ENCODE measurements around the gene CCPG1. TPM values are rescaled to one million over a fixed set of nuclear protein-coding genes. Genes with fewer than 3 reads are reported as not detected.

CCPG1 gene
- total RNA-seq, 2 experiments from 2014 or later: 13.0 to 13.1 TPM

DNA sequence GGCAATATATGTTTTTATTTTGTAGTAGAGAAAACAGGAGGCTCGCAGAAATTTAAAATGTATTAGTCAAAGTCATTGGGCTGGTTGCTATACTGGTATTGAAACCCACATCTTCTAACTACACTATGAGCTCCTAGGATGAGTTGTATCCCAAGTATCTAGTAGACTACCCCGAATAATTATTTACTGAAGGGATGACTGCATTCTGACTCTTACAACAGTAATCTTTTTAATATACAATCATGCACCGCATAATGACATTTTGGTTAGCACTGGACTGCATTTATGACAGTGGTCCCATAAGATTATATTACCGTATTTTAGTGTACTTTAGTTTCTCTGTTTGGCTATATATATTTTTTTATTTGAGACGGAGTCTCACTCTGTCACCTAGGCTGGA, 73.8 kb downstream of the CCPG1 start:
- Mint-ChIP-seq H3K27me3 (no peaks in the 10 kb centered on the region), H3K36me3 (ENCODE audit: low read depth) (peaks cover 38% of the 10 kb centered on the region), H3K4me3 (no peak overlapping the region), H3K27ac (no peak overlapping the region), H3K9me3 (no peaks in the 10 kb centered on the region), H3K4me1 (no peaks in the 10 kb centered on the region)
- no peak for DNase-seq
- POLR2A ChIA-PET: no interaction called here
- CTCF ChIA-PET: interaction anchor here (1.3 kb wide), 1 partner anchor 74 kb away, joined by 4 read pairs; the partner anchor contains the start of genes CCPG1 and PIERCE2

GRCh38 chr15:55327387-55327786, 80.8 kb downstream of the CCPG1 start:
- ChIA-PET POLR2A (no interaction called here), CTCF (interaction anchor here (2.1 kb wide), 1 partner anchor 8 kb away, joined by 7 read pairs; the partner anchor contains the start of genes PIGB and PIGBOS1)
- Mint-ChIP-seq H3K27me3 (no peaks in the 10 kb centered on the region), H3K9me3 (no peaks in the 10 kb centered on the region), H3K27ac (no peak overlapping the region), H3K4me1 (peaks cover 10% of the 10 kb centered on the region), H3K4me3 (no peak overlapping the region), H3K36me3 (ENCODE audit: low read depth) (peaks cover 28% of the 10 kb centered on the region)
- DNase-seq: no peak

- ChIA-PET POLR2A (no interaction called here), CTCF (interaction anchor here (1.6 kb wide), 1 partner anchor 86 kb away, joined by 3 read pairs; the partner anchor contains the start of genes CCPG1 and PIERCE2)
- Mint-ChIP-seq H3K9me3 (no peaks in the 10 kb centered on the region), H3K27ac (no peak overlapping the region), H3K27me3 (no peaks in the 10 kb centered on the region), H3K4me3 (no peak overlapping the region), H3K4me1 (peaks cover 38% of the 10 kb centered on the region), H3K36me3 (ENCODE audit: low read depth) (peaks cover 22% of the 10 kb centered on the region)
- no peak for DNase-seq
Measured at GRCh38 chr15:55322467-55322866, 85.7 kb downstream of the CCPG1 start.

DNA sequence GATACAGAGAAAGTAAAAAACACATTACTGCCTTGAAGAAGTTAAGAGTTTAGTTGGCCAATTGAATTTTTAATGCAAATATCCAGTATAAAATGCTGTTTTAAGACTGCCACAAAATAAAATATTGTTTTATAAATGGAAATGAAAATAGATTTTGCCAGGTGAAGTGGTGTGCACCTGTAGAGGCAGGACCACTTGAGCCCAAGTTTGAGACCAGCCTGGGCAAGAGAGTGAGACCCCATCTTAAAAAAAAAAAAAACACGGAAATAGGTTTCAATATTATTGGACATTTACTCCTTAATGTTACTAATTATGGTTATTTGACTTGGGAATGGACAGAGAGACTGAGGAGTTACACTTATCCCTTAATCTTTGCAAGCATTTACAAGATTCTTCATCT, 87.2 kb downstream of the CCPG1 start:
- H3K36me3 Mint-ChIP-seq (ENCODE audit: low read depth): peaks cover 28% of the 10 kb centered on the region
- DNase-seq: no peak
- H3K27ac Mint-ChIP-seq: no peak overlapping the region
- ChIA-PET POLR2A (no interaction called here), CTCF (no interaction called here)
- no peak overlapping the region for H3K4me3 Mint-ChIP-seq
- H3K9me3 Mint-ChIP-seq: no peaks in the 10 kb centered on the region
- peaks cover 46% of the 10 kb centered on the region for H3K4me1 Mint-ChIP-seq
- no peaks in the 10 kb centered on the region for H3K27me3 Mint-ChIP-seq

DNA sequence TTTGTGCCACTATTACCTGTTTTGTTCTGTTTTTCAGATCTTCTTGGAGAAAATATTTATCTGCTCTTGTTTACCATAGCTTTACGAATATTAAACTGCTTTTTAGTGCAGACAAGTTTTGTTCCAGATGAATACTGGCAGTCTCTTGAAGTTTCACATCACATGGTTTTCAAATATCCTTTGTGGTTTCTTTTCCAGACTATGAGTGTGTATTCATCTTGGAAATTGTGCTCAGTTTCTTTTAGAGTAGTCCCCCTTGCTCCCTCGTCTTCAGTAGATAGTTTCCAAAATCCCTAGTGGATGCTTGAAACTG, 88.0 kb downstream of the CCPG1 start:
- Mint-ChIP-seq H3K27me3 (no peaks in the 10 kb centered on the region), H3K27ac (peak overlapping the region; percentile 74), H3K4me3 (peak overlapping the region; percentile 98), H3K9me3 (no peaks in the 10 kb centered on the region), H3K4me1 (peaks cover 54% of the 10 kb centered on the region), H3K36me3 (ENCODE audit: low read depth) (peaks cover 33% of the 10 kb centered on the region)
- ChIA-PET CTCF (interaction anchor here (1.0 to 2.1 kb wide), 2 partner anchors 88 to 165 kb away, joined by 3 to 13 read pairs; partner anchors contain the start of genes CCPG1 and PIERCE2), POLR2A (no interaction called here)
- no peak for DNase-seq

- Mint-ChIP-seq H3K4me3 (peak overlapping the region; percentile 98), H3K36me3 (ENCODE audit: low read depth) (peaks cover 38% of the 10 kb centered on the region), H3K27ac (peak overlapping the region; percentile 99), H3K27me3 (no peaks in the 10 kb centered on the region), H3K4me1 (peaks cover 59% of the 10 kb centered on the region), H3K9me3 (no peaks in the 10 kb centered on the region)
- peak; percentile 13 for DNase-seq
- ChIA-PET CTCF (interaction anchor here (0.7 to 2.1 kb wide), 6 partner anchors 9 to 164 kb away, joined by 3 to 13 read pairs (median 4); partner anchors contain the start of genes CCPG1 and PIERCE2), POLR2A (interaction anchor here (0.6 to 1.1 kb wide), 2 partner anchors 98 to 108 kb away, joined by 3 to 4 read pairs; no protein-coding TSS in a partner anchor)
Measured at GRCh38 chr15:55319537-55320237, 88.5 kb downstream of the CCPG1 start.

DNA sequence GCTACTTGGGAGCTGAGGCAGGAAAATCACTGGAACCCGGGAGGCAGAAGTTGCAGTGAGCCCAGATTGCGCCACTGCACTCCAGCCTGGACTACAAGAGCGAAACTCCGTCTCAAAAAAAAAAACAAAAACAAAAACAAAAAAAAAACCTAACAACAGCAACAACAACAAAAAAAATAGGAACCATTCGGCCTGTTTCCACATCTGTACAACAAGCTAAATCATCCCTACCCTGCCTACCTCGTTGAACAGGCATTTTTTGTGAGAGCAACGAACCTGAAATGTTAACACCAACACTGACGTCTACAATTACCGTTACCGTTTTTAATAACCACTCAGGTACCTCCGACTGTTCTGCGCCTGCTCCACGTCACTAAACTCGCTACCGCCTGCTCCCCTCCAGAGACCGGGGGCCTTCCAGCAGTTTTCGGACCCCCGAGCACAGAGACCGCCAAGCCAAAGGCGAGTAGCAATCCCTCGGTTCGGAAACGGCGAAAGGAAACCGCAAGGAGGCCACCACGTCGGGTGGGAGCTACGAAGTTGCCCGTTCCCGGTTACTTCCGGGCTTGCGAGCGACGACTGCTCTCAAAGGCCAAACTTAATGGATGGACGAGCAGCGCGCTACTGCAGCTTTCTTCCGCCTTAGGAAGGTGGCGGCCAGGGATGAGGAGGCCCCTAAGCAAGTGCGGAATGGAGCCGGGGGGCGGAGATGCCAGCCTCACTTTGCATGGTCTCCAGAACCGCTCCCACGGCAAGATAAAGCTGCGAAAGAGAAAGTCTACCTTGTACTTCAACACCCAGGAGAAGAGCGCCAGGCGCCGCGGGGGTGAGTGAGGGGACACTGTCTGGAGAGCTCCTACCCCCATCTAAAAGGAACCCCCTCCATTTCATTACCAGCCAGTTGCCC, 89.3 kb downstream of the CCPG1 start, which contains the start of the genes PIGB and PIGBOS1:
Gene PIGB (plus strand): TSS at position 635 of the 907 bp plus-strand sequence. CDS start 29 bp downstream, at position 664.
Gene PIGBOS1 (minus strand): TSS at position 536 of the 907 bp plus-strand sequence. CDS start 1,331 bp downstream, outside the sequence.
- Mint-ChIP-seq H3K9me3 (no peaks in the 10 kb centered on the region), H3K4me1 (peaks cover 63% of the 10 kb centered on the region), H3K27me3 (no peaks in the 10 kb centered on the region), H3K27ac (peak within 1 kb of the TSS; percentile 99), H3K36me3 (ENCODE audit: low read depth) (peaks cover 41% of the 10 kb centered on the region), H3K4me3 (peak within 1 kb of the TSS; percentile 98)
- POLR2A ChIA-PET: interaction anchor here (0.6 to 1.1 kb wide), 2 partner anchors 97 to 109 kb away, joined by 3 to 4 read pairs; no protein-coding TSS in a partner anchor
- CTCF ChIA-PET: interaction anchor here (0.7 to 2.1 kb wide), 6 partner anchors 9 to 163 kb away, joined by 3 to 13 read pairs (median 4); partner anchors contain the start of genes CCPG1 and PIERCE2
- DNase-seq: peak; percentile 84

Small RNA genes within 50 kb of the gene (microRNA-seq; reads per million reads assigned to microRNA genes)
- 17.1 reads per million, percentile 47 among the genes with 10 or more reads in this experiment for gene MIR628 (ENCODE audit: borderline microRNAs expressed, borderline replicate concordance)

Other genes with a start within 250 kb of the CCPG1 start
- 10 to 100 TPM; 78.6 to 81.2 TPM for gene RSL24D1, start 211.4 kb downstream of the CCPG1 start, total RNA-seq
- gene RAB27A, start 118.5 kb downstream of the CCPG1 start, total RNA-seq: 10 to 100 TPM; 63.4 to 65.8 TPM
- gene PIGBOS1, start 89.2 kb downstream of the CCPG1 start, total RNA-seq: 10 to 100 TPM; 11.0 to 11.4 TPM
- gene PIGB, start 89.1 kb downstream of the CCPG1 start, total RNA-seq: 10 to 100 TPM; 22.2 to 23.4 TPM
- gene PIERCE2, start 136 bp upstream of the CCPG1 start, total RNA-seq: under 1 TPM in 1 of 2 experiments, not detected in 1; 0.60 TPM
- gene DNAAF4, start 99.9 kb upstream of the CCPG1 start, total RNA-seq: not detected
- gene PYGO1, start 180.0 kb upstream of the CCPG1 start, total RNA-seq: under 1 TPM in 1 of 2 experiments, not detected in 1; 0.06 TPM

Measured in activated CD4-positive, alpha-beta T cell treated with anti-CD3 and anti-CD28 coated beads, Interleukin-2, amount 10 ng/mL, durations not matched to agents 7 days and 5 days (primary cell).